ENCODE data around the gene NFE2L1. TPM values are rescaled to one million over a fixed set of nuclear protein-coding genes. Genes with fewer than 3 reads are reported as not detected.
A peak's percentile ranks its signal among the peaks of the same experiment; 100 is the strongest.

NFE2L1 gene
- total RNA-seq, 1 experiment from 2014 or later = 161 TPM

DNA sequence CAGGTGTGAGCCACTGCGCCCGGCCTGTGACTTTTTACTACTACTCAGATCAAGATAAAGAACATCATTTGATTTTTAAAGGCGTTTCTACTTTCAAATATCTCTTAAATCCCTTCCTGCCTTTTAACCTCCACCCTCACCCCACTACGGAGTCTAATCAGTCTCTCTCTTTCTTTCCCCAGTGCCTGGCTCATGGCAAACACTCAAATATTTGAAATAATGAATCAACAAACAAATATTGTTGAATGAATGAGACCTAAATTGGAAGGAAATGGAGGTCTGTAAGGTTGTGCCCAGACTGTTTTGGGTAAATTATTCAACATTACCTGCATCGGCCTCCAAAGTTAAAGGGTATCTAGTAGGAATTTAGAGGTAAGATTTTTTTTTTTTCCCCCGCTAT is 25.3 kb upstream of the NFE2L1 start:
- H3K9me3 Mint-ChIP-seq = no peaks in the 10 kb centered on the region; a peak in 1 of 5 replicates
- peaks cover 37% of the 10 kb centered on the region for H3K27me3 Mint-ChIP-seq (ENCODE audit: low read depth)
- no peak for DNase-seq
- peak overlapping the region; percentile 16 for H2AFZ ChIP-seq (ENCODE audit: low read length)
- H3K9me3 ChIP-seq (ENCODE audit: control insufficient read depth, low read depth, low read length) = no peaks in the 10 kb centered on the region
- no peak overlapping the region for H3T11ph ChIP-seq (ENCODE audit: low read length)
- no peak overlapping the region for H2BK120ac ChIP-seq (ENCODE audit: low read depth, low read length, poor library complexity, severe bottlenecking)
- no peaks in the 10 kb centered on the region for H3K4me1 ChIP-seq (ENCODE audit: insufficient read depth, low read length)
- no peak overlapping the region for H3K56ac ChIP-seq (ENCODE audit: insufficient read length, low read depth, low read length)
- H2AK5ac ChIP-seq (ENCODE audit: insufficient read length, low read length) = no peak overlapping the region
- H3K4me2 ChIP-seq (ENCODE audit: insufficient read depth, insufficient read length, low read length) = peak overlapping the region; percentile 80
- no peak overlapping the region for H2BK20ac ChIP-seq (ENCODE audit: low read depth, low read length, poor library complexity, severe bottlenecking)
- no peaks in the 10 kb centered on the region for H3K79me1 ChIP-seq (ENCODE audit: insufficient read depth, low read depth, low read length, poor library complexity, severe bottlenecking)
- H3K14ac ChIP-seq (ENCODE audit: insufficient read depth, low read length) = no peak overlapping the region
- H3K79me2 ChIP-seq (ENCODE audit: insufficient read depth, low read length) = no peaks in the 10 kb centered on the region
- H4K91ac ChIP-seq (ENCODE audit: insufficient read length, low read depth, low read length) = no peak overlapping the region
- H3K23me2 ChIP-seq (ENCODE audit: insufficient read length, low read depth, low read length, poor library complexity, severe bottlenecking) = peaks cover 19% of the 10 kb centered on the region
- no peak overlapping the region for H2BK5ac ChIP-seq (ENCODE audit: insufficient read length, low read length)
- H3K27ac ChIP-seq (ENCODE audit: insufficient read length, low read depth, low read length) = no peak overlapping the region
- TF ChIP-seq, protein P1, sequence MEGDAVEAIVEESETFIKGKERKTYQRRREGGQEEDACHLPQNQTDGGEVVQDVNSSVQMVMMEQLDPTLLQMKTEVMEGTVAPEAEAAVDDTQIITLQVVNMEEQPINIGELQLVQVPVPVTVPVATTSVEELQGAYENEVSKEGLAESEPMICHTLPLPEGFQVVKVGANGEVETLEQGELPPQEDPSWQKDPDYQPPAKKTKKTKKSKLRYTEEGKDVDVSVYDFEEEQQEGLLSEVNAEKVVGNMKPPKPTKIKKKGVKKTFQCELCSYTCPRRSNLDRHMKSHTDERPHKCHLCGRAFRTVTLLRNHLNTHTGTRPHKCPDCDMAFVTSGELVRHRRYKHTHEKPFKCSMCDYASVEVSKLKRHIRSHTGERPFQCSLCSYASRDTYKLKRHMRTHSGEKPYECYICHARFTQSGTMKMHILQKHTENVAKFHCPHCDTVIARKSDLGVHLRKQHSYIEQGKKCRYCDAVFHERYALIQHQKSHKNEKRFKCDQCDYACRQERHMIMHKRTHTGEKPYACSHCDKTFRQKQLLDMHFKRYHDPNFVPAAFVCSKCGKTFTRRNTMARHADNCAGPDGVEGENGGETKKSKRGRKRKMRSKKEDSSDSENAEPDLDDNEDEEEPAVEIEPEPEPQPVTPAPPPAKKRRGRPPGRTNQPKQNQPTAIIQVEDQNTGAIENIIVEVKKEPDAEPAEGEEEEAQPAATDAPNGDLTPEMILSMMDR (conservative IDR thresholded peaks at IDR 0.05) = no peak
- H3K23ac ChIP-seq (ENCODE audit: insufficient read length, low read depth, low read length) = no peak overlapping the region
- no CpG with 5 or more reads among the region's 6 CpGs for whole genome bisulfite sequencing (ENCODE audit: extremely low coverage, insufficient read length, low lambda C conversion rate)
- no peak overlapping the region for H3K27ac Mint-ChIP-seq
- H4K8ac ChIP-seq (replicated peaks; ENCODE audit: insufficient read length, low read depth, low read length) = no peak overlapping the region
- no peak overlapping the region for H3K4ac ChIP-seq (ENCODE audit: low read depth, low read length)
- peaks cover 28 to 32% of the 10 kb centered on the region in 2 experiments for H3K4me1 Mint-ChIP-seq
- no peak overlapping the region for H3K18ac ChIP-seq (ENCODE audit: insufficient read length, low read depth, low read length)
- H3K36me3 Mint-ChIP-seq (ENCODE audit: insufficient read depth in 1 of 3, low read depth in 3 of 3) = no peaks in the 10 kb centered on the region
- H3K4me3 Mint-ChIP-seq = 0 out of 5 replicates have a peak overlapping the region, but pooled peaks of 1 of the 2 experiments have one; percentile 30
- H3K9ac ChIP-seq (ENCODE audit: extremely low read depth, insufficient read length, low read length) = no peak overlapping the region
- no peaks in the 10 kb centered on the region for H4K20me1 ChIP-seq (ENCODE audit: control insufficient read depth, insufficient read depth, insufficient read length)
- peaks cover 2% of the 10 kb centered on the region; the same call in 1 of the 2 replicates for H3K27me3 ChIP-seq (ENCODE audit: insufficient read depth, low read length)
- H2BK12ac ChIP-seq (ENCODE audit: insufficient read length, low read depth, low read length) = no peak overlapping the region
- no peak overlapping the region for H2BK15ac ChIP-seq (ENCODE audit: low read depth, low read length)
- H4K5ac ChIP-seq (ENCODE audit: insufficient read length, low read depth, low read length) = no peak overlapping the region

Measured in H9 (cell line).